ENCODE results near the gene PLAAT3. TPM values are rescaled to one million over a fixed set of nuclear protein-coding genes. Genes with fewer than 3 reads are reported as not detected.

The PLAAT3 gene
- total RNA-seq, 4 donors from 2014 or later, result 45.9 to 69.1 (median 53.2) TPM

- TF ChIP-seq EP300 (IDR thresholded peaks at IDR 0.05) (no peak), POLR2A (IDR thresholded peaks at IDR 0.05) (no peak), CTCF (IDR thresholded peaks at IDR 0.05) (no peak), POLR2AphosphoS5 (IDR thresholded peaks at IDR 0.05) (peak; percentile 60)
- H3K27ac ChIP-seq, result no peak overlapping the region
- WGBS, 2 donors (ENCODE audit: low coverage in 1 of 2), result 30 to 50% methylated on average over 3 to 5 of the region's 5 CpGs
Observed at GRCh38 chr11:63567044-63567840, 47.0 kb downstream of the PLAAT3 start.

GRCh38 chr11:63564784-63565350 is 49.4 kb downstream of the PLAAT3 start:
- no peak for ATAC-seq
- Histone ChIP-seq H3K27me3 (no peaks in the 10 kb centered on the region), H3K36me3 (no peaks in the 10 kb centered on the region), H3K9me3 (no peaks in the 10 kb centered on the region), H3K4me1 (peaks cover 0 to 15% (median 0%) of the 10 kb centered on the region in 3 donors), H3K27ac (no peak overlapping the region), H3K4me3 (no peak overlapping the region)
- TF ChIP-seq EP300 (IDR thresholded peaks at IDR 0.05) (no peak), POLR2A (IDR thresholded peaks at IDR 0.05) (no peak), POLR2AphosphoS5 (IDR thresholded peaks at IDR 0.05) (no peak), CTCF (IDR thresholded peaks at IDR 0.05) (no peak)
- WGBS, 2 donors (ENCODE audit: low coverage in 1 of 2), result 79 to 83% methylated on average over 1 to 2 of the region's 4 CpGs

More at GRCh38 chr11:63567044-63567840, 47.0 kb downstream of the PLAAT3 start:
- H3K4me1 ChIP-seq, result peaks cover 0 to 15% (median 0%) of the 10 kb centered on the region in 3 donors
- peak; percentile 83 for ATAC-seq
- no peak overlapping the region for H3K4me3 ChIP-seq
- no peaks in the 10 kb centered on the region for H3K27me3 ChIP-seq
- no peaks in the 10 kb centered on the region for H3K36me3 ChIP-seq
- no peaks in the 10 kb centered on the region for H3K9me3 ChIP-seq

GRCh38 chr11:63564056-63564774 is 50.0 kb downstream of the PLAAT3 start:
- ATAC-seq, result no peak
- 78 to 81% methylated on average over 3 to 6 of the region's 7 CpGs for whole genome bisulfite sequencing, 2 donors (ENCODE audit: low coverage in 1 of 2)

More at GRCh38 chr11:63564056-63564774, 50.0 kb downstream of the PLAAT3 start:
- Histone ChIP-seq H3K4me1 (peaks cover 0 to 15% (median 0%) of the 10 kb centered on the region in 3 donors), H3K27ac (no peak overlapping the region), H3K36me3 (no peaks in the 10 kb centered on the region), H3K9me3 (no peaks in the 10 kb centered on the region), H3K4me3 (no peak overlapping the region), H3K27me3 (no peaks in the 10 kb centered on the region)
- TF ChIP-seq CTCF (IDR thresholded peaks at IDR 0.05) (no peak), POLR2AphosphoS5 (IDR thresholded peaks at IDR 0.05) (no peak), EP300 (IDR thresholded peaks at IDR 0.05) (no peak), POLR2A (IDR thresholded peaks at IDR 0.05) (no peak)
